ENCODE data around the gene GALNT10.

GALNT10 gene

DNA sequence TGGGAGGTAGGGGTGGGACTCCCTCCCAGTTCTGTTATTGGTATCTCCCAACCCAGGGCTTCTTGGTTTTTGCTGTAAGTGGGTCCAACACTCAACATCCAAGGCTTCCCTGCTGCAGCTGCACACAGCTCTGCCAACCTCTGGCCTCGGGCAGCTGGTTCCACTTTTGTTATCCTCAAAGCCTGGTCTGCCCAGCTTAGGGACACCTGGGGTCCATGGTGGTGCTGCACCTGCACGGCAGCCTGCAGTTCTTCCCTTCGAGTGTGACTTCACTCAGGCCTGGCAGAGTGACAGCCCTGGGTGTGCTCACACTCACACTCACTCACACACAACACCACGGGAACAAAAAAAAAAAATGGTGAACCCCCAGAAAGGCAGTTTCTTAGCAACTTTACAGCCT lies 239.9 kb downstream of the GALNT10 start:
- no peak overlapping the region for H3K4me3 ChIP-seq (ENCODE audit: low read length)
- no peaks in the 10 kb centered on the region for H3K27me3 ChIP-seq (ENCODE audit: control insufficient read depth, insufficient read depth, low read length)
- no peaks in the 10 kb centered on the region for H3K4me1 ChIP-seq (ENCODE audit: control insufficient read depth, insufficient read depth, low read length)
- no peak overlapping the region for H3K27ac ChIP-seq (ENCODE audit: low read depth, low read length)
- no peak overlapping the region for H3K9ac ChIP-seq (ENCODE audit: low read length)
- H3K36me3 ChIP-seq (ENCODE audit: control insufficient read depth, insufficient read depth, low read length), result no peaks in the 10 kb centered on the region

DNA sequence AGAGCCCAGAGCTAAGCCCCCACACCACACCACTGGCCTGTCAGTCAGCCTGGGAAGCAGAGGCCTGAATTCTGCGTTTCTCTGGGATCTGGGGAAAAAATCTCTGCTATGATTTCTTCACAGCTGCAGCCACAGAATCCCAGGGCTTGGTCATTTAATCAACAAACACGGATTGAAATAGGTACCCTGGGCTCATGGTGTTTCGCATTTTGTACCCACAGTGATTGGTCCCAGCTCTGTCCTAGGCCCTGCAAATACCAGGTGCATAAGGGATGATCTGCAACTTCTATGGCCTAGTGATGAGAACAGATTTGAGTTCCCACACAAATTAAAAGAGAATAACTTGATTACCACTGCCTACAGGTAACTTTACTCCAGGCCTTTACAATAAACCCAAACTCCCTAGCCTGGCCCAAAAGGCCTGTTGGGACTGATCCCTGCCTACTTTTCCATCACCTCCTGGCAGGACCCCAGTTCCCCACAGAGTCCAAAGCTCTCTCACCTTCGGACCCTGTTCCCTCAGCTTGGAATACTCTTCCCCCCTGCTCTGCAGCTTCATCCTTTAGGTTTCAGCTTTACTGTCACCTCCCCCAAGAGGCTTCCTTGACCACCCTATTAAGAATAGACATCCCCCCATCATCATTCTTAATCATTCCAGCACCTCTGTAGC lies 240.6 kb downstream of the GALNT10 start:
- Histone ChIP-seq H3K9ac (ENCODE audit: low read length) (no peak overlapping the region), H3K4me3 (ENCODE audit: low read length) (no peak overlapping the region), H3K4me1 (ENCODE audit: control insufficient read depth, insufficient read depth, low read length) (no peaks in the 10 kb centered on the region), H3K27me3 (ENCODE audit: control insufficient read depth, insufficient read depth, low read length) (no peaks in the 10 kb centered on the region), H3K27ac (ENCODE audit: low read depth, low read length) (no peak overlapping the region), H3K36me3 (ENCODE audit: control insufficient read depth, insufficient read depth, low read length) (peaks cover 2% of the 10 kb centered on the region)

DNA sequence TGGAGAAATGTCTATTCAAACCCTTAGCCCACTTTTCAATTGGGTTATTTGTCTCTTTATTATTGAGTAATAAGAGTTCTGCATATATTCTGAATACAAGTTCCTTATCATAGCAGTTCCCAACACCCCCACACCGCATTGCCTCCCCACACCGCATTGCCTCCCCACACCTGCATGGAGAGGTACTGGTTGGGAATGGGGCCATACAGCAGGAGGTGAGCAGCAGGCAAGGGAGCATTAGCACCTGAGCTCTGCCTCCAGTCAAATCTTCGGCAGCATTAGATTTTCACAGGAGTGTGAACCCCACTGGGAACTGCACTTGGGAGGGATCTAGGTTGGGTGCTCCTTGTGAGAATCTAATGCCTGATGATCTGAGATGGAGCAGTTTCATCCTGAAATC lies 244.7 kb downstream of the GALNT10 start:
- H3K4me1 ChIP-seq (ENCODE audit: control insufficient read depth, insufficient read depth, low read length), result no peaks in the 10 kb centered on the region
- H3K36me3 ChIP-seq (ENCODE audit: control insufficient read depth, insufficient read depth, low read length), result peaks cover 4% of the 10 kb centered on the region
- no peaks in the 10 kb centered on the region for H3K27me3 ChIP-seq (ENCODE audit: control insufficient read depth, insufficient read depth, low read length)

GRCh38 chr5:154437281-154437965 lies 246.9 kb downstream of the GALNT10 start:
- no peak overlapping the region for H3K4me3 ChIP-seq (ENCODE audit: low read length)
- H3K27me3 ChIP-seq (ENCODE audit: control insufficient read depth, insufficient read depth, low read length), result no peaks in the 10 kb centered on the region
- no peak overlapping the region for H3K9ac ChIP-seq (ENCODE audit: low read length)
- H3K36me3 ChIP-seq (ENCODE audit: control insufficient read depth, insufficient read depth, low read length), result peaks cover 9% of the 10 kb centered on the region
- H3K27ac ChIP-seq (ENCODE audit: low read depth, low read length), result no peak overlapping the region
- H3K4me1 ChIP-seq (ENCODE audit: control insufficient read depth, insufficient read depth, low read length), result no peaks in the 10 kb centered on the region

More for the DNA sequence above, 244.7 kb downstream of the GALNT10 start:
- Histone ChIP-seq H3K4me3 (ENCODE audit: low read length) (no peak overlapping the region), H3K9ac (ENCODE audit: low read length) (no peak overlapping the region), H3K27ac (ENCODE audit: low read depth, low read length) (no peak overlapping the region)

GRCh38 chr5:154440540-154440939 lies 250.0 kb downstream of the GALNT10 start:
- Histone ChIP-seq H3K27ac (ENCODE audit: low read depth, low read length) (no peak overlapping the region), H3K27me3 (ENCODE audit: control insufficient read depth, insufficient read depth, low read length) (no peaks in the 10 kb centered on the region), H3K4me1 (ENCODE audit: control insufficient read depth, insufficient read depth, low read length) (peaks cover 6% of the 10 kb centered on the region), H3K4me3 (ENCODE audit: low read length) (no peak overlapping the region), H3K9ac (ENCODE audit: low read length) (no peak overlapping the region), H3K36me3 (ENCODE audit: control insufficient read depth, insufficient read depth, low read length) (peaks cover 9% of the 10 kb centered on the region)

DNA sequence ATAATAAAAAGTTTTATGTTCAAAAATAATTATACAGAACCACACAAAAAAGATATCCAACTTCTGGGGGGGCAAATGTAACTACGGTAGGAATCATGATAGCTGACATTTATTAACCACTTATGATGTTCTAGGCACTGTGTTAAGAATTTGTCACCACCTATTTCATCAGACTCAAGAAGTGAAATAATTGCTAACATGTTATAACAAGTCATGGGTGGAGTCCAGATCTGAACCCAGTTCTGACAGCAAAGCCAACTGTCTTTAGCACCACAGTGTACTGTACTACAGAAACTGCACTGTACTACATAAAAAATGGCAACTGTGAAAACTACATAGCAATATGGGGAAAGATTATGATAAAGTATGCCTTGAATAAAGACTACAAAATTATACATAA lies 252.3 kb downstream of the GALNT10 start:
- H3K27me3 ChIP-seq (ENCODE audit: control insufficient read depth, insufficient read depth, low read length), result no peaks in the 10 kb centered on the region
- H3K9ac ChIP-seq (ENCODE audit: low read length), result no peak overlapping the region
- H3K27ac ChIP-seq (ENCODE audit: low read depth, low read length), result no peak overlapping the region
- H3K36me3 ChIP-seq (ENCODE audit: control insufficient read depth, insufficient read depth, low read length), result peaks cover 5% of the 10 kb centered on the region
- no peak overlapping the region for H3K4me3 ChIP-seq (ENCODE audit: low read length)
- H3K4me1 ChIP-seq (ENCODE audit: control insufficient read depth, insufficient read depth, low read length), result peaks cover 10% of the 10 kb centered on the region

DNA sequence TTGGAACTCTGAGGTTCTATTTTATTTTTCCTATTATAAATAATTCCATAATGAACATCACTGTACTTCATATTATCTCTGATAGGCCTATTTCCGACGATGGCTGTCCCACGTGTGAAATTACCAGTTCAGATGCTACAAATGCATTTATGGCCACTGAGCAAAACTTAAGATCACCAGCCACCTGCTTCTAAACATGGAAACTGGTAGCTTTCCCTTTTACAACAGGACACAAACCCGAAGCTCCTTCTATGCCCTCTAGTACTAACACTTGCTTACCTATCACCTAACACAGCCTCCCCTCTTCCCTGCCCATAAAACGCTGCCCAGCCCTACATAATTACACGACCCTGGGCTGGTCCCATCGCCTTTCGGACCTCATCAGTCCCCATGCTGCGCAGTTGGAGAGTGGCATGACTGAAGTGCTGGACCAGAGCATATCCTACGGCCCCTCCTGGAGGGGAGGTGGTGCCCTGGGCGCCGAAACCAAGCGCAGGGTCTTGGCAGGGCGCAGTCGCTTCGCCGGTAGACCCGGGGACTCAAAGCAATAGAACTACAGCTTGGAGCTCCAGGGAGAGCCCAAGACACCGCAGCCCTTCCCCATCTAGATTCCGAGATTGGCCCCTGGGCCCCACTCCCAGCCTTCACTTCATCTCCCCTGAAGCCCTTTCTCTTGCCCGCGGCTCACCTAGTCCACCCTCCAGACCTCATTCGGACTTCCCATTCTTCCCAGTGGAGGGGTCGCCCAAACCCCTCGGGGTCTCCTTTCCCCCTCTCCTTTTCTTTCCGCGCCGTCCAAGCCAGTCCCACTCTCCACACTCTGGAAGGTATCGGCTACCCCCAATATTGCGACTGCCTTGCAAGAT lies 254.3 kb downstream of the GALNT10 start:
- Histone ChIP-seq H3K4me1 (ENCODE audit: control insufficient read depth, insufficient read depth, low read length) (peaks cover 12% of the 10 kb centered on the region), H3K27ac (ENCODE audit: low read depth, low read length) (peak overlapping the region; percentile 81), H3K4me3 (ENCODE audit: low read length) (peak overlapping the region; percentile 90), H3K9ac (ENCODE audit: low read length) (peak overlapping the region; percentile 76), H3K36me3 (ENCODE audit: control insufficient read depth, insufficient read depth, low read length) (peaks cover 5% of the 10 kb centered on the region), H3K27me3 (ENCODE audit: control insufficient read depth, insufficient read depth, low read length) (no peaks in the 10 kb centered on the region)

DNA sequence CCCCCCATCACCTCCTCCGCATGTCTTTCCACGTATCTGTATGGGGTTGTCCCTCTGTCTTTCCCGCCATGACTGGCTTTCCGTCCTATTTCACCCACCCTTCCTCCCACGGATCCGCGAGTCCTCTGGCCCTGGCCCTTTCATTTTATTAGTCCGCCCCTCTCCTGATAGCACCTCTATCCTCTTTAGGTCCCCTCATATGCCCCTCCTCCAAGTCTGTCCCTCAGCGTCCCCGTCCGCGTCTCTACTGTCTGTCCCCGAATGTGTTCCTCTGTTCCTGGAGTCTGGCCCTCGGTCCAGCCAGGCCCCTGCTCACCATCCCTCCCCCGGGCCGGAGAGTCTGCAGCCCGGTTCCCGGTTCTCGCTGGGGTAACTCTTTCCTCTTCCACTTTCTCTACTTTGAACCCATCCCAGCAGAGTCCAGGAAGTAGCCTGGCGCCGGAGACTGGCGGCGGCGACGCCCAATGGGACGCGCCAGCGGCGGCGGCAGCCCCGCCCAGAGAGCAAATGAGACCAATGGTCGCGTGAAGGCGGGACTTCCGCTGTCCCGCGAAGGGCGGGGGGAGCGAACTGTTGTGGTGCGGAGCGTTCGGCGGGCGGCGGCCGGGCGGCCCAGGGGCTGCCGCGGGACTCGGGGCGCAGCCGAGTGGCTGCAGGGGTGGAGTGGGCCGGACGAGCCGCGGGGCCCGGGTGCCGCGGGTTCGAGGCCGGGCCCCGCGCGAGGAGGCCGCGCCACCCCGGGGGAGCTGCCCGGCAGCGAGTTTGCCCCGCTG lies 255.1 kb downstream of the GALNT10 start, which contains the start of gene SAP30L:
Gene SAP30L (plus strand): TSS at position 576 of the 773 bp plus-strand sequence. CDS start 608 bp downstream, outside the sequence.
- Histone ChIP-seq H3K36me3 (ENCODE audit: control insufficient read depth, insufficient read depth, low read length) (peaks cover 6% of the 10 kb centered on the region), H3K4me1 (ENCODE audit: control insufficient read depth, insufficient read depth, low read length) (peaks cover 12% of the 10 kb centered on the region), H3K27me3 (ENCODE audit: control insufficient read depth, insufficient read depth, low read length) (no peaks in the 10 kb centered on the region), H3K27ac (ENCODE audit: low read depth, low read length) (peak within 1 kb of the TSS; percentile 82), H3K4me3 (ENCODE audit: low read length) (peak within 1 kb of the TSS; percentile 90), H3K9ac (ENCODE audit: low read length) (peak within 1 kb of the TSS; percentile 76)

GRCh38 chr5:154446195-154447088 lies 255.9 kb downstream of the GALNT10 start:
- Histone ChIP-seq H3K9ac (ENCODE audit: low read length) (peak overlapping the region; percentile 46), H3K27ac (ENCODE audit: low read depth, low read length) (peak overlapping the region; percentile 82), H3K36me3 (ENCODE audit: control insufficient read depth, insufficient read depth, low read length) (peaks cover 7% of the 10 kb centered on the region), H3K4me1 (ENCODE audit: control insufficient read depth, insufficient read depth, low read length) (peaks cover 12% of the 10 kb centered on the region), H3K27me3 (ENCODE audit: control insufficient read depth, insufficient read depth, low read length) (no peaks in the 10 kb centered on the region), H3K4me3 (ENCODE audit: low read length) (peak overlapping the region; percentile 75)

DNA sequence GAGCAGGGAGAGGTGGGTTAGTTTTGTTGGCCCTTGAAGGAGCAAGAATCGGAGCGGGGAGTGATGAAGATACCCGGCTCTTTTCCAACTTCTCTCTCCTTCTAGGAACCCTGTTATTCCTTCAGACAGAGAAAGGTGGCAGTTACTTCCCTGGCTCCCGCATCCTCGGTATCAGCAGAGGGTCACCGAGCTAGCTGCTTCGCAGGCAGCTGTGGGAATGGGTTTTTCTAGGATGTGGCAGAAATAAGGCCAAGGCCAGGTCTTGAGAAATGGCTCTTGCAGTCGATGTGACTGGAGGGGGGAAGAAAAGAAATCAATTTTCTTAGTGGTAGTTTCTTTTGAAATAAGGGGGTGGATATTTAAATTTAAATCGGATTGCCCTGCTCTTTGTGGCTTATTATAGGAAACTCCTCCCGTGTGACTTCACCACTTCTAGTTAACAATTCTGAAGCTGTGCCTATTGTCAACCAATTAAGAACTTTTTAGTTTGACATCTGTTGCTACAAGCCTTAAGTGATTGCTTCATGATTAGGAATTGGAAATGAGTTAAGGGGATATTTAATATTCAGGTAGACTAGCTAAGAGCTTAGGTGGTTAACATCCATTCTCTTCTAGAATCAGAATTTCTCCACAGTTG lies 256.7 kb downstream of the GALNT10 start:
- peaks cover 12% of the 10 kb centered on the region for H3K4me1 ChIP-seq (ENCODE audit: control insufficient read depth, insufficient read depth, low read length)
- no peak overlapping the region for H3K9ac ChIP-seq (ENCODE audit: low read length)
- peaks cover 10% of the 10 kb centered on the region for H3K36me3 ChIP-seq (ENCODE audit: control insufficient read depth, insufficient read depth, low read length)
- no peaks in the 10 kb centered on the region for H3K27me3 ChIP-seq (ENCODE audit: control insufficient read depth, insufficient read depth, low read length)
- H3K4me3 ChIP-seq (ENCODE audit: low read length), result peak overlapping the region; percentile 75
- peak overlapping the region; percentile 82 for H3K27ac ChIP-seq (ENCODE audit: low read depth, low read length)

DNA sequence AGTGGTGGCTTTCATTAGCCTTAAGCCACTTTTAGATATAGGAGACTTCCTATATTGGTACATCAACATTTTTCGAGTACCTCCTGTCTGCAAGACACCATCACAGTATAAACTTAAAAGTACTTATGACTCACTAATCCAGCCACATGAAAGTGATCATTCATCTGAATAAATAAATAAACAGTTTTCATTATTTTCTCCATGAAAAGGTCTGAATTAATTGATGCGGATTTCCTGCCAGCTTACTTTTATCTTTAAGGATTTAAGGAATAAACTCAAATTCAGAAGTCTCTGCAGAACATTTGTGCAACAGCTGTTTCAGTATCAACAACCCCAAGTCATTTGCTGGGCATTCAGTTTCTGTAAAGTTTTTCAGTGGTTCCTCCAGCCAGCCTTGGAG lies 259.3 kb downstream of the GALNT10 start:
- no peak overlapping the region for H3K9ac ChIP-seq (ENCODE audit: low read length)
- peaks cover 22% of the 10 kb centered on the region for H3K36me3 ChIP-seq (ENCODE audit: control insufficient read depth, insufficient read depth, low read length)
- no peaks in the 10 kb centered on the region for H3K27me3 ChIP-seq (ENCODE audit: control insufficient read depth, insufficient read depth, low read length)
- H3K4me3 ChIP-seq (ENCODE audit: low read length), result no peak overlapping the region
- peaks cover 6% of the 10 kb centered on the region for H3K4me1 ChIP-seq (ENCODE audit: control insufficient read depth, insufficient read depth, low read length)
- H3K27ac ChIP-seq (ENCODE audit: low read depth, low read length), result no peak overlapping the region
